Lung (tissue), 12 donors: ENCODE results near the gene PCDHGA6. TPM values are rescaled to one million over a fixed set of nuclear protein-coding genes. Genes with fewer than 3 reads are reported as not detected.

Source experiments
- ATAC-seq: fragments of 200-7000 bp; cut with Tn5 transposase; one replicate; pipeline ENCODE4 v1.9.1; 2020; ENCODE audit warnings: moderate number of reproducible peaks; ENCODE audit not compliant: insufficient read depth, low FRiP score
- DNase-seq, 3 donors: peaks; one replicate each; pipeline ENCODE4 v3.0.0-alpha.2; 2013 to 2017
- H3K27ac ChIP-seq, 2 donors: one replicate each; pipeline ENCODE4 v1.5.1; 2013; ENCODE audit warnings: mild to moderate bottlenecking in 2 of 2, moderate library complexity in 2 of 2, control low read depth in 1 of 2, inconsistent platforms in 1 of 2, low read depth in 1 of 2, low read length in 1 of 2
- H3K27me3 ChIP-seq, 3 donors: one replicate each; pipeline ENCODE4 v1.5.1; 2013; ENCODE audit warnings: low read length in 2 of 3; ENCODE audit not compliant: control insufficient read depth in 3 of 3, insufficient read depth in 3 of 3
- H3K36me3 ChIP-seq, 4 donors: one replicate each; pipeline ENCODE4 v1.5.1; 2013; ENCODE audit warnings: low read length in 4 of 4, mild to moderate bottlenecking in 1 of 4, moderate library complexity in 1 of 4; ENCODE audit not compliant: control insufficient read depth in 4 of 4, insufficient read depth in 4 of 4
- H3K4me1 ChIP-seq, 5 donors: one replicate each; pipeline ENCODE4 v1.5.1; 2013; ENCODE audit warnings: low read length in 5 of 5, mild to moderate bottlenecking in 2 of 5, moderate library complexity in 1 of 5; ENCODE audit not compliant: control insufficient read depth in 5 of 5, insufficient read depth in 5 of 5
- H3K4me3 ChIP-seq: one replicate; pipeline ENCODE4 v1.5.1; 2013; ENCODE audit warnings: mild to moderate bottlenecking, control low read depth, moderate library complexity
- H3K9ac ChIP-seq, 2 donors: one replicate each; pipeline ENCODE4 v1.5.1; 2013; ENCODE audit warnings: low read length in 2 of 2, control low read depth in 1 of 2; ENCODE audit not compliant: insufficient read depth in 1 of 2
- H3K9me3 ChIP-seq, 4 donors: one replicate each; pipeline ENCODE4 v1.5.1; 2013; ENCODE audit warnings: low read length in 3 of 4, mild to moderate bottlenecking in 1 of 4, moderate library complexity in 1 of 4; ENCODE audit not compliant: control insufficient read depth in 4 of 4, insufficient read depth in 3 of 4
- WGBS, 2 donors: extraction: QIAGEN DNeasy Blood & Tissue Kit; methylation state at CpG; one replicate each; pipeline ENCODE4 v1.1.7; 2013; 5-methylcytosine and 5-hydroxymethylcytosine counted together
- polyA plus RNA-seq, 2 donors: library from polyadenylated mRNA; stranded (reverse); fragments of 200-250 nt; gene quantifications; one replicate each; pipeline ENCODE4 v1.2.1, GENCODE V29; 2013
- total RNA-seq, 2 donors: library from RNA; depleted of rRNA in 1 of 2; stranded (reverse); fragments of >200 nt in 1 of 2; gene quantifications; one replicate each; pipeline ENCODE4 v1.2.1, GENCODE V29; 2014 to 2021
- TF ChIP-seq, protein P1 (sequence below): IDR thresholded peaks from 2 replicates; pipeline ENCODE4 v1.5.1; 2012; ENCODE audit warnings: mild to moderate bottlenecking; ENCODE audit errors: control extremely low read depth, extremely low read depth
- donor health status: control.
- donor health status: control.
- donor health status: Bipolar disorder and iron deficiency.
- donor health status: healthy.
- donor health status: DM: yes; HTN: yes; CAD: no.

PCDHGA6 gene
- total and polyA plus RNA-seq, 4 donors = 0.59 to 8.5 (median 2.9) TPM

DNA sequence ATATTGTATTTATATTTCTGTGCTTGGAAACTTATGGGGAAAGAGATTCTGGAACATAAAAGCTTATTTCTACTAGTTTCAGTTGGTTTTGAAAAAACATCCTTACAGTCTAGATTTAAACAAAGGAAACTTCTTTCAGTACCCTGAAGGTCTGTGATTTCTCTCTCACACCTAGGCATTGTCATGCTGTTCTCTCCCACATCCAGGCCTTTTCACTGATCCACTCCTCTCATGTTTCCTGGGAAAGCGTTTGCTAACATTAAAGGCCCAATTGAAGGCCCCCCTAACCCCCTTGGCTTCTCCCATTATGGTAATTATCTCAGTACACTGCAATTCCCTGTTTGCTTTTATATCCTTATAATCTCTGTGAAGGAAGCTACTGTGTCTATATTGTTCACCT is 30.9 kb upstream of the PCDHGA6 start:
- H3K27me3 ChIP-seq = no peaks in the 10 kb centered on the region
- no peak overlapping the region for H3K4me3 ChIP-seq
- DNase-seq (no peak), ATAC-seq (no peak)
- TF ChIP-seq, protein P1, sequence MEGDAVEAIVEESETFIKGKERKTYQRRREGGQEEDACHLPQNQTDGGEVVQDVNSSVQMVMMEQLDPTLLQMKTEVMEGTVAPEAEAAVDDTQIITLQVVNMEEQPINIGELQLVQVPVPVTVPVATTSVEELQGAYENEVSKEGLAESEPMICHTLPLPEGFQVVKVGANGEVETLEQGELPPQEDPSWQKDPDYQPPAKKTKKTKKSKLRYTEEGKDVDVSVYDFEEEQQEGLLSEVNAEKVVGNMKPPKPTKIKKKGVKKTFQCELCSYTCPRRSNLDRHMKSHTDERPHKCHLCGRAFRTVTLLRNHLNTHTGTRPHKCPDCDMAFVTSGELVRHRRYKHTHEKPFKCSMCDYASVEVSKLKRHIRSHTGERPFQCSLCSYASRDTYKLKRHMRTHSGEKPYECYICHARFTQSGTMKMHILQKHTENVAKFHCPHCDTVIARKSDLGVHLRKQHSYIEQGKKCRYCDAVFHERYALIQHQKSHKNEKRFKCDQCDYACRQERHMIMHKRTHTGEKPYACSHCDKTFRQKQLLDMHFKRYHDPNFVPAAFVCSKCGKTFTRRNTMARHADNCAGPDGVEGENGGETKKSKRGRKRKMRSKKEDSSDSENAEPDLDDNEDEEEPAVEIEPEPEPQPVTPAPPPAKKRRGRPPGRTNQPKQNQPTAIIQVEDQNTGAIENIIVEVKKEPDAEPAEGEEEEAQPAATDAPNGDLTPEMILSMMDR = no peak
- H3K9me3 ChIP-seq = peaks cover under 1 to 55% (median 26%) of the 10 kb centered on the region in 4 donors
- no peaks in the 10 kb centered on the region for H3K36me3 ChIP-seq
- 14 to 19% methylated on average over 1 of the region's 1 CpG for WGBS, 2 donors
- no peak overlapping the region for H3K9ac ChIP-seq
- no peak overlapping the region for H3K27ac ChIP-seq
- no peaks in the 10 kb centered on the region for H3K4me1 ChIP-seq

DNA sequence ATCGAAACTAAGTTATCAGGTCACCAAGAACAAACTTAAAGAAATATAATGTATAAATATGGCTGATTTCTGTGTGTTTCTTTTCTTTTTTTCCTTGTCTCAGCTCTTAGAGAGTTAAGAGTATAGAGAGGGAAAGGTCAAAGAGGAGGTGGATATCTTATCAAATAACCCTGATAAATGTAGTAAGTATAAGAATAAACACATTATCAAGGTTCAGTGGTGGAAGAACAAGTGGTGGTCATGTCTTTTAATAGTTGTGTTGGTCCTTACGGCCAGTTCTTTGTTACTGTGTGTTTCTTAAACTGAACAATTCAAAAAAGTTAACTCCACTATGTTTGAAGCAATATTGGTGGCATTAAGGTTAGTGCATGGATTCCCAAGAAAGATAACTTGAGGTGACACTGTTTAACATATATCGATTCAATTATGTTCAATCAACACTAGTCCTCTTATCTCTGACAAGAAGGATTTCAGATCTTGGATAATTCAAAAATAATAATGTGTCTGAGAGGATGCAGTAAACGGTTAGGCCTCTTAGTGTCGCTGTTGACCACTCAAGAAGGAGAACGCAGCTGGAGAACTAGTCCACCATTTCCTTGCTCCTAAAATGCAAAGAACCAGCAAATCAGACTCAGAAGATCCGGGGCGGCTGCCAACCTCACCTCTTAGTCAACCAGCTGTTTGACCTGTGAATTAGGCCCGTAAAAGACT is 30.3 kb upstream of the PCDHGA6 start, which contains the start of gene PCDHGA3:
TSS of gene PCDHGA3 (plus strand) at position 588 of the 711 bp plus-strand sequence. CDS start 205 bp downstream, outside the sequence.
- DNase-seq = peak in 2 of 3 donors; percentile 34 to 40
- TF ChIP-seq, protein P1 = no peak
- no peaks in the 10 kb centered on the region for H3K36me3 ChIP-seq
- H3K9ac ChIP-seq = no peak within 1 kb of the TSS
- WGBS, 2 donors = 23 to 25% methylated on average over 9 of the region's 9 CpGs
- H3K4me3 ChIP-seq = no peak within 1 kb of the TSS
- peak within 1 kb of the TSS in 1 of 2 donors; percentile 80 for H3K27ac ChIP-seq
- peaks cover 0 to 54% (median 24%) of the 10 kb centered on the region in 4 donors for H3K9me3 ChIP-seq
- no peak for ATAC-seq
- no peaks in the 10 kb centered on the region for H3K27me3 ChIP-seq
- no peaks in the 10 kb centered on the region for H3K4me1 ChIP-seq

GRCh38 chr5:141343953-141344463 is 29.7 kb upstream of the PCDHGA6 start:
- Histone ChIP-seq H3K9ac (no peak overlapping the region), H3K27ac (peak overlapping the region in 1 of 2 donors; percentile 80), H3K4me3 (no peak overlapping the region), H3K36me3 (no peaks in the 10 kb centered on the region), H3K4me1 (no peaks in the 10 kb centered on the region), H3K27me3 (no peaks in the 10 kb centered on the region), H3K9me3 (peaks cover 0 to 50% (median 24%) of the 10 kb centered on the region in 4 donors)
- DNase-seq = no peak
- 24 to 30% methylated on average over 31 of the region's 31 CpGs for WGBS, 2 donors
- TF ChIP-seq, protein P1 = no peak
- no peak for ATAC-seq
